CD4-positive, alpha-beta memory T cell (primary cell): Measurements from ENCODE around the gene QSOX1. TPM values are rescaled to one million over a fixed set of nuclear protein-coding genes. Genes with fewer than 3 reads are reported as not detected.

ENCODE experiments used
- CTCF ChIA-PET: fragments of 350-600 bp; sonication (Branson Sonifier 250); formaldehyde crosslinking; loops from one replicate; lab custom pipeline; 2021; ENCODE audit warnings: inconsistent platforms; ENCODE audit not compliant: partially characterized antibody; lab: Charles Lee
- POLR2A ChIA-PET: fragments of 350-600 bp; sonication (Branson Sonifier 250); formaldehyde crosslinking; loops from one replicate; lab custom pipeline; 2021; ENCODE audit not compliant: partially characterized antibody; lab: Charles Lee
- DNase-seq, 5 donors: peaks; one replicate each; pipeline versions ENCODE4 v3.0.0 to v3.0.0-alpha.2; 2020 to 2022; ENCODE audit warnings: mixed read lengths in 1 of 5
- H3K27ac ChIP-seq: one replicate; pipeline ENCODE4 v1.7.0; 2013; ENCODE audit warnings: low read depth, low read length
- H3K27me3 ChIP-seq: 2 replicates; pipeline ENCODE4 v1.7.0; 2013; ENCODE audit warnings: mild to moderate bottlenecking, low read length, moderate library complexity; ENCODE audit not compliant: insufficient read depth
- H3K36me3 ChIP-seq: 2 replicates; pipeline ENCODE4 v1.7.0; 2013; ENCODE audit warnings: mild to moderate bottlenecking, low read length, moderate library complexity; ENCODE audit not compliant: insufficient read depth
- H3K4me1 ChIP-seq: 2 replicates; pipeline ENCODE4 v1.7.0; 2013; ENCODE audit warnings: mild to moderate bottlenecking, low read length, moderate library complexity; ENCODE audit not compliant: insufficient read depth
- H3K4me3 ChIP-seq, 2 donors: one replicate each; pipeline ENCODE4 v1.7.0; 2013; ENCODE audit warnings: low read length in 2 of 2, mild to moderate bottlenecking in 1 of 2
- H3K9me3 ChIP-seq, 2 donors: one replicate each; pipeline ENCODE4 v1.7.0; 2013; ENCODE audit warnings: low read length in 2 of 2, control low read depth in 1 of 2; ENCODE audit not compliant: control insufficient read depth in 1 of 2
- H3K27ac Mint-ChIP-seq, 7 donors: one replicate each; pipeline ENCODE4 v1.8.0; 2020 to 2021; ENCODE audit warnings: mixed read lengths in 7 of 7, mild to moderate bottlenecking in 6 of 7, inconsistent platforms in 3 of 7, moderate library complexity in 3 of 7
- H3K27me3 Mint-ChIP-seq, 2 donors: one replicate each; pipeline ENCODE4 v1.8.0; 2020 to 2021; ENCODE audit warnings: mixed read lengths in 2 of 2
- H3K36me3 Mint-ChIP-seq, 2 donors: one replicate each; pipeline ENCODE4 v1.8.0; 2020 to 2021; ENCODE audit warnings: mixed read lengths in 2 of 2, inconsistent platforms in 1 of 2, mild to moderate bottlenecking in 1 of 2
- H3K4me1 Mint-ChIP-seq, 4 donors: one replicate each; pipeline ENCODE4 v1.8.0; 2020 to 2021; ENCODE audit warnings: mixed read lengths in 4 of 4, mild to moderate bottlenecking in 1 of 4
- H3K4me3 Mint-ChIP-seq, 8 donors: one replicate each; pipeline ENCODE4 v1.8.0; 2020 to 2021; ENCODE audit warnings: mixed read lengths in 8 of 8, mild to moderate bottlenecking in 7 of 8, moderate library complexity in 6 of 8, inconsistent platforms in 3 of 8
- H3K9me3 Mint-ChIP-seq, 8 donors: one replicate each; pipeline ENCODE4 v1.8.0; 2020 to 2021; ENCODE audit warnings: mixed read lengths in 8 of 8, mild to moderate bottlenecking in 5 of 8, inconsistent platforms in 3 of 8, moderate library complexity in 1 of 8
- intact Hi-C: fragments of 100-400 bp; cut with micrococcal nuclease; formaldehyde crosslinking; loops from one replicate; pipeline ENCODE4 v1.15.1; 2023
- polyA plus RNA-seq, 2 donors: library from polyadenylated mRNA; unstranded; fragments of 300-500 nt; fragmentation: Illumina TruSeq; gene quantifications; one replicate each; pipeline ENCODE4 v1.2.3, GENCODE V29; 2021
- total RNA-seq, 2 experiments: library from RNA; stranded (reverse); gene quantifications; one replicate each; pipeline ENCODE4 v1.2.3, GENCODE V29; 2021

The QSOX1 gene
- total and polyA plus RNA-seq, 4 experiments from 2014 or later, result 10.7 to 25.1 (median 17.7) TPM

DNA sequence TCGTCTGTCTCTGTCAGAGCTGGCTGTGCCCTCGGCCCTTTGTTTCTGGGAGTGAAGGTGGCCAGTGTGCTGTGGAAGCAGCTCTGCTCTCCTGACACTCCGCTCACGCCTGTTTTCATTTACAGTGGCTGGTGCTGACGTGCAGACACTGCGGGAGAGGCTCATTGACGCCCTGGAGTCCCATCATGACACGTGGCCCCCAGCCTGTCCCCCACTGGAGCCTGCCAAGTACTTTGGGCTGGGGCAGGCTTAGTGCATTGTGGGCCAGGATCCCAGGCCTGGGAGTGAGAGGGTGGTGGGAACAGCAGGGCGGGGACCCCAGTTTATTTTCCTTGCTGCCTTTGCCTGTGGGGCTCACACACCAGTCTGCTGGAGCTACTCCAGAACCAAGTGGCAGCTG, 21.1 kb downstream of the QSOX1 start:
- DNase-seq, result no peak
- intact Hi-C loops, result loop anchor here (5.0 to 10.0 kb wide), 2 partner anchors 61 to 84 kb away; no protein-coding TSS in a partner anchor
- H3K4me1 Mint-ChIP-seq, result peaks cover 0 to 4% (median 0%) of the 10 kb centered on the region in 4 donors
- Histone ChIP-seq H3K9me3 (no peaks in the 10 kb centered on the region), H3K36me3 (no peaks in the 10 kb centered on the region), H3K27ac (no peak overlapping the region), H3K4me1 (no peaks in the 10 kb centered on the region), H3K4me3 (no peak overlapping the region), H3K27me3 (no peaks in the 10 kb centered on the region)
- peaks cover 0 to 2% (median 0%) of the 10 kb centered on the region in 8 donors for H3K9me3 Mint-ChIP-seq
- H3K4me3 Mint-ChIP-seq, result no peak overlapping the region
- H3K27me3 Mint-ChIP-seq, result no peaks in the 10 kb centered on the region
- ChIA-PET CTCF (interaction anchor here (7.1 to 7.5 kb wide), 2 partner anchors 309 to 470 kb away, joined by 57 to 98 read pairs; no protein-coding TSS in a partner anchor), POLR2A (no interaction called here)
- no peaks in the 10 kb centered on the region for H3K36me3 Mint-ChIP-seq
- peak overlapping the region in 1 of 7 donors; percentile 30 for H3K27ac Mint-ChIP-seq

DNA sequence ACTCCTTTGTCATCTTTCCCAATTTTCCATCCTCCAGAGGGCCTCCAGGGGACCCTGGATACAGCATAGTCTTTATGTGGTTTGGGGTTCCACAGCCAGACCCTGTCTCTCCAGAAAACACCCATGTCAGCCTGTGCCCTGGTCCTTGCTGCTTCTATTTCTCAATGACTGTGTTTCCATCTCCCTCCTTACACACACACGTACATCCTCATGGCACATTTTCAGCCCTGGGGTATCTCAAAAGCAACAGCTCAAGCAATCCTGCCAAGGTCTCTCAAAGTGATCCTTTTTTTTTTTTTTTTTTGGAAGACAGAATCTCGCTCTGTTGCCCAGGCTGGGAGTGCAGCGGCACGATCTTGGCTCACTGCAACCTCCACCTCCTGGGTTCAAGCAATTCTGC, 22.3 kb downstream of the QSOX1 start:
- Mint-ChIP-seq H3K9me3 (peaks cover 0 to 2% (median 0%) of the 10 kb centered on the region in 8 donors), H3K4me3 (no peak overlapping the region), H3K36me3 (no peaks in the 10 kb centered on the region), H3K27ac (peak overlapping the region in 2 of 7 donors; percentile 38 to 74), H3K4me1 (peaks cover 0 to 4% (median 0%) of the 10 kb centered on the region in 4 donors), H3K27me3 (no peaks in the 10 kb centered on the region)
- Histone ChIP-seq H3K9me3 (no peaks in the 10 kb centered on the region), H3K27me3 (no peaks in the 10 kb centered on the region), H3K4me1 (no peaks in the 10 kb centered on the region), H3K36me3 (no peaks in the 10 kb centered on the region), H3K4me3 (no peak overlapping the region), H3K27ac (no peak overlapping the region)
- POLR2A ChIA-PET, result no interaction called here
- DNase-seq, result no peak
- intact Hi-C loops, result loop anchor here (5.0 to 10.0 kb wide), 2 partner anchors 62 to 85 kb away; no protein-coding TSS in a partner anchor
- CTCF ChIA-PET, result interaction anchor here (0.6 to 7.5 kb wide), 11 partner anchors 8 to 472 kb away, joined by 3 to 98 read pairs (median 8); no protein-coding TSS in a partner anchor

DNA sequence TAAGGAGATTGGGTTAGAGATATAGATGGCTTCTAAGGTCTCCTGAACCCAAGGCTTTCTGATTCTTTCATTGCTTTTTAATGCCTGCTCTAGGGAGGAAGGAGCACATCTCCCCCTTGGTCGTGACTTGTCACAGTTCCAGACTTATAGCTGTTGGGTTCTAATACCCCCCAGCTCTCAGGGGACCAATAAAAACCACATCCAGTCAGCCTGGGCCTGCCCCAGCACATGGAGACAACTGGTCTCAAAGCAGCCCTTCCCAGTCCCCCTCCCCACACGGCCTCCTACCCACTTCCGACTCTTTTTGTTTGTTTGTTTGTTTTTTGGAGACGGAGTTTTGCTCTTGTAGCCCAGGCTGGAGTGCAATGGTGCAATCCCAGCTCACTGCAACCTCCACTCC, 23.3 kb downstream of the QSOX1 start:
- no peaks in the 10 kb centered on the region for H3K36me3 ChIP-seq
- no peaks in the 10 kb centered on the region for H3K4me1 ChIP-seq
- H3K27me3 ChIP-seq, result no peaks in the 10 kb centered on the region
- ChIA-PET CTCF (interaction anchor here (1.2 to 7.5 kb wide), 17 partner anchors 9 to 473 kb away, joined by 3 to 98 read pairs (median 13); no protein-coding TSS in a partner anchor), POLR2A (no interaction called here)
- no peaks in the 10 kb centered on the region for H3K9me3 ChIP-seq
- peaks cover 3 to 6% of the 10 kb centered on the region in 2 donors for H3K36me3 Mint-ChIP-seq
- H3K27ac ChIP-seq, result no peak overlapping the region
- H3K4me3 ChIP-seq, result no peak overlapping the region
- peaks cover 0 to 4% (median 0%) of the 10 kb centered on the region in 4 donors for H3K4me1 Mint-ChIP-seq
- H3K9me3 Mint-ChIP-seq, result peaks cover 0 to 2% (median 0%) of the 10 kb centered on the region in 8 donors
- H3K27ac Mint-ChIP-seq, result peak overlapping the region in 3 of 7 donors; percentile 29 to 42 (median 38)
- H3K27me3 Mint-ChIP-seq, result no peaks in the 10 kb centered on the region
- no peak for DNase-seq
- H3K4me3 Mint-ChIP-seq, result no peak overlapping the region
- intact Hi-C loops, result loop anchor here (1.0 to 10.0 kb wide), 3 partner anchors 63 to 311 kb away; no protein-coding TSS in a partner anchor

DNA sequence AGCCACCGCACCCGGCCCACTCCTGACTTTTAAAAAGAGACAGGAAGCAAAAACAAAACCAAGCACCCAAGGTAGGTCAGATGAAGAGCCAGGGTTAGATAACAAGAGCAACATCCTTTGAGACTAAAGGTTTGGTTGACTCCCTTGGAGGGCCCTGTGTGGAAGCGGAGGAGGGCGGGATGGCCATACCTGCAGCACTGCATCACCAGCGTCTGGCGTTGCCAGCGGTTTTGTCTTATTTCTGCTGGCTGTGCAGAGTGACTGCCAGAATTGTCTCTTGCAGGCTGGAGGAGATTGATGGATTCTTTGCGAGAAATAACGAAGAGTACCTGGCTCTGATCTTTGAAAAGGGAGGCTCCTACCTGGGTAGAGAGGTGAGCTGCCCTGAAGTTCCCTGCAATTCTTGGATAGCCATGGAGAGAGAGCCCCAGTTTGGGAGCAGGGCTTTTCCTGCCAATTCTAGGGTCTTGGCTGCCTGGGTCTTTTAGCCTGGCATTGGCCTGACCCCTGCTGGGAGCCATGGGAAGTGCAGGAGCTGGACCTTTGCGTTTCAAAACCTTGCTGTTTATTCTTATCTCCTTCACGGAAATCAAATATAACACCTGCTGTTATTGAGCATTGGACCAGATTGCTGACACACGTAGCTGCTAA, 24.0 kb downstream of the QSOX1 start:
- POLR2A ChIA-PET, result interaction anchor here (0.9 to 1.6 kb wide), 2 partner anchors 24 to 364 kb away, joined by 3 to 4 read pairs; partner anchors contain the start of gene QSOX1
- intact Hi-C loops, result loop anchor here (1.0 to 10.0 kb wide), 4 partner anchors 64 to 472 kb away; no protein-coding TSS in a partner anchor
- Mint-ChIP-seq H3K4me1 (peaks cover 0 to 4% (median 0%) of the 10 kb centered on the region in 4 donors), H3K27me3 (no peaks in the 10 kb centered on the region), H3K27ac (peak overlapping the region in 3 of 7 donors; percentile 38 to 86 (median 47)), H3K9me3 (peaks cover 0 to 2% (median 0%) of the 10 kb centered on the region in 8 donors), H3K36me3 (peaks cover 8 to 12% of the 10 kb centered on the region in 2 donors), H3K4me3 (no peak overlapping the region)
- H3K27ac ChIP-seq, result no peak overlapping the region
- CTCF ChIA-PET, result interaction anchor here (0.6 to 7.5 kb wide), 60 partner anchors 9 to 546 kb away, joined by 3 to 98 read pairs (median 5); no protein-coding TSS in a partner anchor
- no peaks in the 10 kb centered on the region for H3K27me3 ChIP-seq
- DNase-seq, result peak; percentile 50 to 63 (median 53)
- H3K9me3 ChIP-seq, result no peaks in the 10 kb centered on the region
- H3K4me3 ChIP-seq, result no peak overlapping the region
- H3K4me1 ChIP-seq, result no peaks in the 10 kb centered on the region
- H3K36me3 ChIP-seq, result no peaks in the 10 kb centered on the region

DNA sequence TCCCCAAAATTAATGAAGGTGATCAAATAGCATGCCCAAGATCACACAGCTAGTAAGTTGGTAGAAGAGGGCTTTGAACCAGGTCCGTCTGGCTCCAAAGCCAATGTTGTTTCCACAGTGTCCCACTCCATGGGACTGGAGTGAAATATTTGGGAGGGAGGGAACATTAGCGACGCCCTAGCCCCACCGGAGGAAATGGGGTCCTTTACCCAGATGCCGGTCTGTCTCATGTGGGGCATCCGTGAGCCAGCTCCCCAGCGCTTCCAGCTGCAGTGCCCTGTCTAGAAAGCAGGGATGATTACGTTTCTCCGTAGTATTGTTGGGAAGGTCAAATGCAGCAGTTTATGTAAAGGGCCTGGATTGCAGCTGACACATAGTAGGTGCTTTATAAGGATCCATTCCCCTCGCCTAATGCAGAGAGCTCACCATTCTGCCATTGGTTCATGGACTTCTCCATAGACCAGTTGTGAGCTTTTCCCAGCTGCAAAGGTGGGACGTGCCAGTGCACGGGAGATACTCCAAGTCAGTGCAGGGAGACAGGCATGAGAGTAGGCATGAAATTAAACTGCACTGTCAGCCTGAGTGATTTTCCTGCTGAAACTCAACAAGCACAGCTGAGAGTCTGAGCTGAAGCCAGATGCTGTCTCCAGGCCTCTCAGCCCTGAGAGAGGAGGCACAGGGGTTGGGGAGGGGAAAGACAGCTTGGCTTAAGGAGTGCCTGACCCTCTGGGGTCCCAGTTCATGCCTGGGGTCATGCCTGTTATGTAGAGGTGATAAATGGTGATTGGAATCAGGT, 24.7 kb downstream of the QSOX1 start:
- peaks cover 0 to 2% (median 0%) of the 10 kb centered on the region in 8 donors for H3K9me3 Mint-ChIP-seq
- no peak overlapping the region for H3K27ac ChIP-seq
- no peaks in the 10 kb centered on the region for H3K27me3 ChIP-seq
- H3K9me3 ChIP-seq, result no peaks in the 10 kb centered on the region
- no peak overlapping the region for H3K27ac Mint-ChIP-seq
- peaks cover 15 to 19% of the 10 kb centered on the region in 2 donors for H3K36me3 Mint-ChIP-seq
- no peaks in the 10 kb centered on the region for H3K4me1 ChIP-seq
- no peaks in the 10 kb centered on the region for H3K27me3 Mint-ChIP-seq
- H3K4me3 ChIP-seq, result no peak overlapping the region
- no peak overlapping the region for H3K4me3 Mint-ChIP-seq
- H3K4me1 Mint-ChIP-seq, result peaks cover 0 to 4% (median 0%) of the 10 kb centered on the region in 4 donors
- intact Hi-C loops, result loop anchor here (1.0 to 10.0 kb wide), 3 partner anchors 65 to 473 kb away; no protein-coding TSS in a partner anchor
- ChIA-PET POLR2A (interaction anchor here (0.9 to 1.6 kb wide), 2 partner anchors 25 to 364 kb away, joined by 3 to 4 read pairs; partner anchors contain the start of gene QSOX1), CTCF (interaction anchor here (0.6 to 7.5 kb wide), 58 partner anchors 8 to 547 kb away, joined by 3 to 98 read pairs (median 5); no protein-coding TSS in a partner anchor)
- H3K36me3 ChIP-seq, result no peaks in the 10 kb centered on the region
- no peak for DNase-seq

DNA sequence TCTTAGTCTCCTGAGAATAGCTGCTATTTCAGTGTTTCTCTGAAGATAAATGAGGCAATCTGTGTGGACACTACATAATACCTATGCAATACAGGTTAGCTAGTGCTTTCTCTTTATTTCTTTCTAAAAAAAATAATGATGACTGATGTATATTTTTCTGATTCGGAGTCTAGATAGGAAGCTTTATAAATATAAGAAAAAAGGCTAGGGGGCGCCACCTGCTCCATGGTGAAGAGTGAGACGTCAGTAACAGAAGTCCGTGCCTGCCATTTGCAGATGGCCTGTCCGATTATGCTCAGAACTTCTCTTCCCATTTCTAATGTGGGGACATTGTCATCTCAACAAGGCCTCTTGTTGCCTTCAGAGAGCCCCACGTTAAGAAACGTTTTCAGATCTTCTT, 26.4 kb downstream of the QSOX1 start:
- no peak for DNase-seq
- Mint-ChIP-seq H3K27me3 (no peaks in the 10 kb centered on the region), H3K9me3 (peaks cover 0 to 2% (median 0%) of the 10 kb centered on the region in 8 donors), H3K4me1 (peaks cover 0 to 4% (median 0%) of the 10 kb centered on the region in 4 donors), H3K4me3 (no peak overlapping the region), H3K36me3 (peaks cover 29% of the 10 kb centered on the region in 2 donors), H3K27ac (no peak overlapping the region)
- H3K27ac ChIP-seq, result no peak overlapping the region
- H3K9me3 ChIP-seq, result no peaks in the 10 kb centered on the region
- intact Hi-C loops, result no loop called here
- CTCF ChIA-PET, result interaction anchor here (0.8 to 7.5 kb wide), 16 partner anchors 8 to 476 kb away, joined by 3 to 98 read pairs (median 4); no protein-coding TSS in a partner anchor
- H3K4me3 ChIP-seq, result no peak overlapping the region
- no peaks in the 10 kb centered on the region for H3K36me3 ChIP-seq
- H3K27me3 ChIP-seq, result no peaks in the 10 kb centered on the region
- no peaks in the 10 kb centered on the region for H3K4me1 ChIP-seq
- POLR2A ChIA-PET, result no interaction called here
